GM18951 (cell line): ENCODE measurements around the gene CPED1.

Experiments used
- POLR2A ChIP-seq: IDR thresholded peaks from 4 replicates; pipeline ENCODE4 v1.6.1; 2011; ENCODE audit warnings: mild to moderate bottlenecking; ENCODE audit not compliant: insufficient read length, insufficient read depth; ENCODE audit errors: extremely low read depth
- in situ Hi-C: fragments of 300-500 bp; cut with MboI; formaldehyde crosslinking; loops from one replicate; pipeline ENCODE4 v1.12.0; 2022; ENCODE audit warnings: low sequenced_read_pairs, mixed read lengths, inconsistent platforms; ENCODE audit not compliant: unreplicated experiment

Gene CPED1

DNA sequence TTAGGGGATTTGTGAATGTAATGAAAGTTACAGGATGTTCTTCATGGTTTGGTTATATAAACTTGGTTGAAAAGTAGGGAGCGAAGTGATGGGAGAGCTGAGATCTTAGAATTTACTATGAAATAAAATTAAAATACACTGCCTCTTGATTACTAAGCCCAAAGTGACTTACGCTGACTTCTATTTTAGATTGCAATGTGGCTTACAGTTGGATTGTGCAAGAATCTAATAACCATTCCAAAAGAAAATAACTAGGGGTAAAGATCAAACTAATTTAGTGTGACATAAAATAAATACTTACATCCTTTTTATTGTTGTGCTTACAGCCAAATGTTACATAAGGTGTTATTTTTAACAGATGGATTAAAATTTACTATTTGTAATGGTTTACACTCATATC, 355.6 kb downstream of the CPED1 start:
- no peak for TF ChIP-seq POLR2A
- in situ Hi-C loops: loop anchor here (25.0 kb wide), 1 partner anchor 207 kb away; no protein-coding TSS in a partner anchor

- TF ChIP-seq POLR2A: no peak
- in situ Hi-C loops: loop anchor here (25.0 kb wide), 1 partner anchor 207 kb away; no protein-coding TSS in a partner anchor
These were observed 356.0 kb downstream of the CPED1 start for GRCh38 chr7:121344497-121344896.
